OCI-LY1 (cell line): ENCODE results near the gene PLAC9.

Experiments
- H2AFZ ChIP-seq: fragments of 200-600 bp; sonication (generic), shearing (Covaris generic); 2 replicates; pipeline ENCODE4 v1.6.0; 2014; ENCODE audit warnings: antibody characterized with exemption, mild to moderate bottlenecking, low read length
- H3F3A ChIP-seq: fragments of 200-600 bp; sonication (generic), shearing (Covaris generic); 2 replicates; pipeline ENCODE4 v1.6.0; 2014; ENCODE audit warnings: mild to moderate bottlenecking, antibody characterized with exemption, low read length, moderate library complexity; ENCODE audit not compliant: insufficient read depth
- H3K27ac ChIP-seq: fragments of 200-600 bp; sonication (generic); 2 replicates; pipeline ENCODE4 v1.5.1; 2014; ENCODE audit warnings: low read length, mixed run types, mild to moderate bottlenecking, low read depth; ENCODE audit not compliant: poor library complexity, severe bottlenecking
- H3K27me3 ChIP-seq: fragments of 200-600 bp; sonication (generic); 2 replicates; pipeline ENCODE4 v1.6.0; 2014; ENCODE audit warnings: antibody characterized with exemption, mild to moderate bottlenecking, low read length, moderate library complexity; ENCODE audit not compliant: insufficient read depth
- H3K36me3 ChIP-seq: fragments of 200-600 bp; sonication (generic); 2 replicates; pipeline ENCODE4 v1.6.1; 2014; ENCODE audit warnings: mild to moderate bottlenecking, antibody characterized with exemption, low read length, moderate library complexity, mixed read lengths; ENCODE audit not compliant: insufficient read depth
- H3K4me1 ChIP-seq: fragments of 200-600 bp; sonication (generic); 2 replicates; pipeline ENCODE4 v1.5.1; 2014; ENCODE audit warnings: mild to moderate bottlenecking, low read length, moderate library complexity; ENCODE audit not compliant: insufficient read depth, severe bottlenecking
- H3K4me2 ChIP-seq: fragments of 200-600 bp; sonication (generic), shearing (Covaris generic); 2 replicates; pipeline ENCODE4 v1.6.1; 2014; ENCODE audit warnings: low read length
- H3K4me3 ChIP-seq: fragments of 200-600 bp; sonication (generic); 2 replicates; pipeline ENCODE4 v1.5.1; 2014; ENCODE audit warnings: low read length, low read depth, mild to moderate bottlenecking, mixed read lengths; ENCODE audit not compliant: poor library complexity, severe bottlenecking
- H3K79me2 ChIP-seq: fragments of 200-600 bp; shearing (Covaris generic); 2 replicates; pipeline ENCODE4 v1.6.1; 2016; ENCODE audit warnings: mixed run types, low read length, mixed read lengths; ENCODE audit not compliant: insufficient read depth
- H3K9ac ChIP-seq: fragments of 200-600 bp; sonication (generic), shearing (Covaris generic); 2 replicates; pipeline ENCODE4 v1.6.1; 2014; ENCODE audit warnings: mild to moderate bottlenecking, low read length, mixed read lengths
- H3K9me2 ChIP-seq: fragments of 200-600 bp; sonication (generic), shearing (Covaris generic); 2 replicates; pipeline ENCODE4 v1.6.1; 2014; ENCODE audit warnings: low read depth, mild to moderate bottlenecking, low read length, mixed read lengths
- H3K9me3 ChIP-seq: fragments of 200-600 bp; shearing (Covaris generic); 2 replicates; pipeline ENCODE4 v1.6.1; 2014; ENCODE audit warnings: low read length, mixed read lengths
- H4K20me1 ChIP-seq: fragments of 200-600 bp; sonication (generic), shearing (Covaris generic); 2 replicates; pipeline ENCODE4 v1.6.0; 2016; ENCODE audit warnings: mild to moderate bottlenecking, low read length; ENCODE audit not compliant: insufficient read depth
- CTCF ChIP-seq: fragments of 200-600 bp; sonication (generic), shearing (Covaris generic); IDR thresholded peaks from 2 replicates; pipeline ENCODE4 v1.5.1; 2017; ENCODE audit warnings: mild to moderate bottlenecking, antibody characterized with exemption, low read length, moderate library complexity, mixed read lengths
- EZH2 ChIP-seq: fragments of 200-600 bp; sonication (generic), shearing (Covaris generic); IDR thresholded peaks from 2 replicates; pipeline ENCODE4 v1.8.0; 2017; ENCODE audit warnings: borderline replicate concordance, mixed run types, mild to moderate bottlenecking, antibody characterized with exemption, low read length, moderate library complexity, mixed read lengths

PLAC9 gene

DNA sequence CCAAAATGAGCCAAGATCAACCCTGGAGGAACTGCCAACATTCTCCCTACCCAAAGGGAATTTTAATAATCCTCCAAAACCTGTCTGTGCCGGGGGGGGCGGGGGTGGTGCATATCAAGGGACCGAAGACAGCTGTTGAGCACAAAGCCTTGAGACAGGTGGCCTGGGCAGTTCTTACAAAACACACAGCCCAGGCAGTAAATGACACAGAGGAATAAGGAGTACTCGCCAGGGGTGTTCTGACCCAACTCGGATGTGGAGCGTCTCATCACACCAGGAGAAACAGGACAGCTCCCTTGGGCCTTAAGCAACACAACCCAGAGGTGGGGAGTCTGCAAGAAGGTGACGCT, 35.6 kb downstream of the PLAC9 start:
- H3K27ac ChIP-seq = no peak overlapping the region
- H2AFZ ChIP-seq = no peak overlapping the region
- H3K9ac ChIP-seq = no peak overlapping the region
- no peaks in the 10 kb centered on the region for H3K79me2 ChIP-seq
- no peak for TF ChIP-seq EZH2
- H3K36me3 ChIP-seq = peaks cover 40% of the 10 kb centered on the region
- no peaks in the 10 kb centered on the region for H3F3A ChIP-seq
- no peak overlapping the region for H3K4me3 ChIP-seq
- no peaks in the 10 kb centered on the region for H3K9me3 ChIP-seq
- H3K9me2 ChIP-seq = no peaks in the 10 kb centered on the region
- H4K20me1 ChIP-seq = no peaks in the 10 kb centered on the region
- H3K4me1 ChIP-seq = peaks cover under 1% of the 10 kb centered on the region
- H3K4me2 ChIP-seq = no peak overlapping the region
- no peaks in the 10 kb centered on the region for H3K27me3 ChIP-seq

GRCh38 chr10:80168679-80169380, 36.3 kb downstream of the PLAC9 start:
- no peak overlapping the region for H2AFZ ChIP-seq
- no peaks in the 10 kb centered on the region for H3F3A ChIP-seq
- H3K9ac ChIP-seq = no peak overlapping the region
- no peak overlapping the region for H3K27ac ChIP-seq
- H3K79me2 ChIP-seq = no peaks in the 10 kb centered on the region
- TF ChIP-seq CTCF (peak; percentile 69), EZH2 (no peak)
- H4K20me1 ChIP-seq = no peaks in the 10 kb centered on the region
- H3K9me2 ChIP-seq = no peaks in the 10 kb centered on the region
- no peaks in the 10 kb centered on the region for H3K9me3 ChIP-seq
- no peak overlapping the region for H3K4me3 ChIP-seq
- no peaks in the 10 kb centered on the region for H3K27me3 ChIP-seq
- peaks cover 34% of the 10 kb centered on the region for H3K36me3 ChIP-seq
- no peak overlapping the region for H3K4me2 ChIP-seq
- peaks cover 8% of the 10 kb centered on the region for H3K4me1 ChIP-seq

- Histone ChIP-seq H3K9me3 (no peaks in the 10 kb centered on the region), H3F3A (no peaks in the 10 kb centered on the region), H3K36me3 (peaks cover 22% of the 10 kb centered on the region; the same call in 1 of the 2 replicates), H3K4me3 (no peak overlapping the region), H3K79me2 (no peaks in the 10 kb centered on the region), H2AFZ (no peak overlapping the region), H3K27ac (no peak overlapping the region), H3K4me1 (peaks cover 10% of the 10 kb centered on the region), H3K9me2 (no peaks in the 10 kb centered on the region), H3K27me3 (no peaks in the 10 kb centered on the region), H4K20me1 (no peaks in the 10 kb centered on the region), H3K9ac (no peak overlapping the region), H3K4me2 (no peak overlapping the region)
- TF ChIP-seq EZH2 (no peak), CTCF (no peak)
Measured at GRCh38 chr10:80170026-80170425, 37.5 kb downstream of the PLAC9 start.

- Histone ChIP-seq H3K9ac (no peak overlapping the region), H3K36me3 (peaks cover 18% of the 10 kb centered on the region; the same call in 1 of the 2 replicates), H3K27ac (no peak overlapping the region), H3K4me3 (no peak overlapping the region), H3K27me3 (no peaks in the 10 kb centered on the region), H3F3A (no peaks in the 10 kb centered on the region), H3K9me2 (no peaks in the 10 kb centered on the region), H3K9me3 (no peaks in the 10 kb centered on the region), H3K79me2 (no peaks in the 10 kb centered on the region), H2AFZ (no peak overlapping the region), H3K4me2 (no peak overlapping the region), H4K20me1 (no peaks in the 10 kb centered on the region), H3K4me1 (peaks cover 10% of the 10 kb centered on the region)
- no peak for TF ChIP-seq CTCF
- no peak for TF ChIP-seq EZH2
Measured at GRCh38 chr10:80170641-80171040, 38.1 kb downstream of the PLAC9 start.
